Body of pancreas (tissue), 4 donors: ENCODE results near the gene EOLA1.

Source experiments
- POLR2A ChIP-seq, 3 donors: fragments of 450-650 bp; IDR thresholded peaks; one replicate each; pipeline ENCODE4 v1.6.1; 2016; ENCODE audit warnings: antibody characterized with exemption in 3 of 3, mild to moderate bottlenecking in 2 of 3
- TF ChIP-seq, protein P1 (sequence below), 7 experiments: fragments of 450-650 bp in 4 of 7; fragments of 200-600 bp in 3 of 7; sonication (generic) in 3 of 7; IDR thresholded peaks; one replicate each; pipeline ENCODE4 v1.5.1; 2016 to 2019; ENCODE audit warnings: antibody characterized with exemption in 7 of 7

DNA sequence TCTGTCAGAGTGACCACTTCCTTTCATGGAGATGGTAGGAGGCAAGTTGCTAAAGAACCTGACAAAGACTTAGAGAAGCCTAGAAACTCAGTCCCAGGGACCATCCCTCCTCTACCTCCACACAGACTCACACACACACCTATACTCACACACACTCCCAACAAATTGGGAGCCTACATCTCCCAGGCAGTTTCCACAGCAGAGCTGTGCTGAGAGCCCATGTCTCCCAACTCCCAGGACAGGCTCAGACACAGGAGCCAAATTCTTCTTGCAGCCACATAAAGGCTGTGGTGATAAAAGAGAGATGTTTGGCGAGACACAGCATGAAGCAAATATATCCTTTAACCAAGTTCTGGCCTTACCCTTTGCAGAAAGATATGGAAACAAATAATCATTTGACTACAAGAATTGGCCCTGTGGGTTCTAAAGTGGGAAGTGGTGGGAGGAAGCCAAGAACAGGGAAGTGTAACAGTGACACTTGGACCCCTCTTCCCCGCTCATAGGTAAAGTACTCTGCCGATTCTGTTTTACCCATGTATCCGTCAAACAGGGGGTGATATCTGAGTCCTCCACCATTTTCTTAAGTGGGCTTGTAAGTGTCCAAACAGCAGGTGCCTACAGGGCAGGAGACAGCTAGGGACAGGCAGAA, 24.7 kb upstream of the EOLA1 start:
- TF ChIP-seq, protein P1, sequence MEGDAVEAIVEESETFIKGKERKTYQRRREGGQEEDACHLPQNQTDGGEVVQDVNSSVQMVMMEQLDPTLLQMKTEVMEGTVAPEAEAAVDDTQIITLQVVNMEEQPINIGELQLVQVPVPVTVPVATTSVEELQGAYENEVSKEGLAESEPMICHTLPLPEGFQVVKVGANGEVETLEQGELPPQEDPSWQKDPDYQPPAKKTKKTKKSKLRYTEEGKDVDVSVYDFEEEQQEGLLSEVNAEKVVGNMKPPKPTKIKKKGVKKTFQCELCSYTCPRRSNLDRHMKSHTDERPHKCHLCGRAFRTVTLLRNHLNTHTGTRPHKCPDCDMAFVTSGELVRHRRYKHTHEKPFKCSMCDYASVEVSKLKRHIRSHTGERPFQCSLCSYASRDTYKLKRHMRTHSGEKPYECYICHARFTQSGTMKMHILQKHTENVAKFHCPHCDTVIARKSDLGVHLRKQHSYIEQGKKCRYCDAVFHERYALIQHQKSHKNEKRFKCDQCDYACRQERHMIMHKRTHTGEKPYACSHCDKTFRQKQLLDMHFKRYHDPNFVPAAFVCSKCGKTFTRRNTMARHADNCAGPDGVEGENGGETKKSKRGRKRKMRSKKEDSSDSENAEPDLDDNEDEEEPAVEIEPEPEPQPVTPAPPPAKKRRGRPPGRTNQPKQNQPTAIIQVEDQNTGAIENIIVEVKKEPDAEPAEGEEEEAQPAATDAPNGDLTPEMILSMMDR (IDR thresholded peaks at IDR 0.05), result no peak
- no peak for TF ChIP-seq POLR2A (IDR thresholded peaks at IDR 0.05)
